Fibroblast of lung (primary cell): ENCODE measurements around the gene IL32. TPM values are rescaled to one million over a fixed set of nuclear protein-coding genes. Genes with fewer than 3 reads are reported as not detected.

Source experiments
- DNase-seq, 2 donors: peaks; one replicate each; pipeline versions ENCODE4 v3.0.0 to v3.0.0-alpha.2; 2010; ENCODE audit warnings: low read depth in 2 of 2
- H2AFZ ChIP-seq: 2 replicates; pipeline ENCODE4 v1.5.1; 2012; ENCODE audit warnings: low read length, control low read depth, inconsistent platforms
- H3K27ac ChIP-seq: 2 replicates; pipeline ENCODE4 v1.5.1; 2011; ENCODE audit warnings: low read length, control low read depth; ENCODE audit not compliant: insufficient read depth
- H3K27me3 ChIP-seq: 2 replicates; pipeline ENCODE4 v1.5.1; 2011; ENCODE audit warnings: mild to moderate bottlenecking, low read length; ENCODE audit not compliant: control insufficient read depth, insufficient read depth
- H3K36me3 ChIP-seq: 2 replicates; pipeline ENCODE4 v1.5.1; 2011; ENCODE audit warnings: low read length; ENCODE audit not compliant: control insufficient read depth, insufficient read depth
- H3K4me1 ChIP-seq: 2 replicates; pipeline ENCODE4 v1.5.1; 2011; ENCODE audit warnings: low read length; ENCODE audit not compliant: control insufficient read depth, insufficient read depth; ENCODE audit errors: extremely low read depth
- H3K4me2 ChIP-seq: 2 replicates; pipeline ENCODE4 v1.5.1; 2011; ENCODE audit warnings: low read length, control low read depth; ENCODE audit not compliant: insufficient read depth; ENCODE audit errors: extremely low read depth
- H3K4me3 ChIP-seq, 4 experiments: fragments of 200-600 bp in 1 of 4; sonication (generic) in 1 of 4; replicated peaks in 1 of 4; 2 replicates each; pipeline ENCODE4 v1.5.1; 2011 to 2016; ENCODE audit warnings: low read length in 4 of 4, low read depth in 3 of 4, mild to moderate bottlenecking in 3 of 4, control low read depth in 2 of 4, inconsistent platforms in 1 of 4, mixed read lengths in 1 of 4; ENCODE audit not compliant: insufficient read depth in 1 of 4; ENCODE audit errors: control extremely low read depth in 1 of 4
- H3K79me2 ChIP-seq: 2 replicates; pipeline ENCODE4 v1.5.1; 2012; ENCODE audit warnings: mild to moderate bottlenecking, low read length, inconsistent platforms; ENCODE audit not compliant: control insufficient read depth, insufficient read depth
- H3K9ac ChIP-seq: 2 replicates; pipeline ENCODE4 v1.5.1; 2011; ENCODE audit warnings: mild to moderate bottlenecking, low read length, control low read depth; ENCODE audit not compliant: insufficient read depth
- H3K9me3 ChIP-seq: 2 replicates; pipeline ENCODE4 v1.5.1; 2012; ENCODE audit warnings: low read depth, low read length; ENCODE audit not compliant: control insufficient read depth, insufficient read depth
- H4K20me1 ChIP-seq: 2 replicates; pipeline ENCODE4 v1.5.1; 2011; ENCODE audit warnings: low read length; ENCODE audit not compliant: control insufficient read depth, insufficient read depth; ENCODE audit errors: extremely low read depth
- EZH2 ChIP-seq: IDR thresholded peaks from 2 replicates; pipeline ENCODE4 v1.5.1; 2012; ENCODE audit warnings: low read length, control low read depth, mild to moderate bottlenecking; ENCODE audit errors: missing control alignments
- polyA plus RNA-seq, 2 donors: library from polyadenylated mRNA; depleted of rRNA in 1 of 2; stranded (reverse) in 1 of 2; unstranded in 1 of 2; fragments of >200 nt; gene quantifications; 2 replicates each; pipeline ENCODE4 v1.2.1, GENCODE V29; 2011 to 2012; ENCODE audit warnings: missing spikeins in 1 of 2
- total RNA-seq: library from RNA; depleted of rRNA; stranded (reverse); fragments of >200 nt; gene quantifications from 2 replicates; pipeline ENCODE4 v1.2.1, GENCODE V29; 2014
- TF ChIP-seq, protein P1 (sequence below), 2 donors: IDR thresholded peaks in 1 of 2; conservative IDR thresholded peaks in 1 of 2; 1 replicate in 1 of 2; 2 replicates in 1 of 2; pipeline ENCODE4 v1.5.1; 2011 to 2012; ENCODE audit warnings: low read length in 2 of 2, control low read depth in 1 of 2, inconsistent platforms in 1 of 2, low read depth in 1 of 2, mild to moderate bottlenecking in 1 of 2

The IL32 gene
- total and polyA plus RNA-seq, 2 donors (not counting 1 experiment from before 2014, with no cell fraction given): 4.1 to 5.1 TPM

DNA sequence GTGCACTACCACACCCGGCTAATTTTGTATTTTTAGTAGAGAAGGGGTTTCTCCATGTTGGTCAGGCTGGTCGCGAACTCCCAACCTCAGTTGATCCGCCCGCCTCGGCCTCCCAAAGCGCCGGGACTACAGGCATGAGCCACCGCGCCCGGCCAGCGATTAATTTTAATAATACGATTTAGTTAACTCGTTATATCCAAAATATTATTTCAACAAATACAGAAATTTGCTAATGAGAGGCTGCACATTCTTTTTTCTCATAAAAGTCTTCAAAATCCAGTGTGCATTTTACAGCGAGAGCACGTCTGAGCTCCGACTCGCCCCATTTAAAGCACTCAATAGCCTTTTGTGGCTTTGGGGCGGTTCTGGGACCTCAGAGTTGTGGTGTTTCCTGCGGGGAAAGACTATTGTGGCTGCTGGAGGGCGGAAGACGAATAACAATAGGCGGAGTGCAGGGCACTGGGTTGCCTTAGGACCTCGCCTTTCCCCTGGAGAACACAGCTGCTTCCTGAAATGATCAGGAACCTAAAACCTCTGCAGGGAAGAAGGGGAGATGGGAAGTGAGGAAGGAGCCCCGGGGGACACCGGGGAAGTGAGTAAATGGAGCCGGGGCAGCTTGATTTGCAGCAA lies 36.5 kb downstream of the IL32 start:
- peaks cover 12% of the 10 kb centered on the region for H3K27me3 ChIP-seq
- no peak overlapping the region for H3K9ac ChIP-seq
- H3K4me3 ChIP-seq: no peak overlapping the region
- peak overlapping the region; percentile 44 for H2AFZ ChIP-seq
- H3K36me3 ChIP-seq: no peaks in the 10 kb centered on the region
- no peaks in the 10 kb centered on the region for H4K20me1 ChIP-seq
- DNase-seq: no peak
- no peak overlapping the region for H3K4me2 ChIP-seq
- TF ChIP-seq EZH2: no peak
- TF ChIP-seq, protein P1, sequence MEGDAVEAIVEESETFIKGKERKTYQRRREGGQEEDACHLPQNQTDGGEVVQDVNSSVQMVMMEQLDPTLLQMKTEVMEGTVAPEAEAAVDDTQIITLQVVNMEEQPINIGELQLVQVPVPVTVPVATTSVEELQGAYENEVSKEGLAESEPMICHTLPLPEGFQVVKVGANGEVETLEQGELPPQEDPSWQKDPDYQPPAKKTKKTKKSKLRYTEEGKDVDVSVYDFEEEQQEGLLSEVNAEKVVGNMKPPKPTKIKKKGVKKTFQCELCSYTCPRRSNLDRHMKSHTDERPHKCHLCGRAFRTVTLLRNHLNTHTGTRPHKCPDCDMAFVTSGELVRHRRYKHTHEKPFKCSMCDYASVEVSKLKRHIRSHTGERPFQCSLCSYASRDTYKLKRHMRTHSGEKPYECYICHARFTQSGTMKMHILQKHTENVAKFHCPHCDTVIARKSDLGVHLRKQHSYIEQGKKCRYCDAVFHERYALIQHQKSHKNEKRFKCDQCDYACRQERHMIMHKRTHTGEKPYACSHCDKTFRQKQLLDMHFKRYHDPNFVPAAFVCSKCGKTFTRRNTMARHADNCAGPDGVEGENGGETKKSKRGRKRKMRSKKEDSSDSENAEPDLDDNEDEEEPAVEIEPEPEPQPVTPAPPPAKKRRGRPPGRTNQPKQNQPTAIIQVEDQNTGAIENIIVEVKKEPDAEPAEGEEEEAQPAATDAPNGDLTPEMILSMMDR (conservative IDR thresholded peaks at IDR 0.05 in 1 of 2, IDR thresholded peaks at IDR 0.05 in 1 of 2; ENCODE audit: low read depth in 1 of 2, low read length in 2 of 2): no peak
- no peaks in the 10 kb centered on the region for H3K79me2 ChIP-seq
- no peak overlapping the region for H3K27ac ChIP-seq
- H3K9me3 ChIP-seq: no peaks in the 10 kb centered on the region
- peaks cover 3% of the 10 kb centered on the region for H3K4me1 ChIP-seq

DNA sequence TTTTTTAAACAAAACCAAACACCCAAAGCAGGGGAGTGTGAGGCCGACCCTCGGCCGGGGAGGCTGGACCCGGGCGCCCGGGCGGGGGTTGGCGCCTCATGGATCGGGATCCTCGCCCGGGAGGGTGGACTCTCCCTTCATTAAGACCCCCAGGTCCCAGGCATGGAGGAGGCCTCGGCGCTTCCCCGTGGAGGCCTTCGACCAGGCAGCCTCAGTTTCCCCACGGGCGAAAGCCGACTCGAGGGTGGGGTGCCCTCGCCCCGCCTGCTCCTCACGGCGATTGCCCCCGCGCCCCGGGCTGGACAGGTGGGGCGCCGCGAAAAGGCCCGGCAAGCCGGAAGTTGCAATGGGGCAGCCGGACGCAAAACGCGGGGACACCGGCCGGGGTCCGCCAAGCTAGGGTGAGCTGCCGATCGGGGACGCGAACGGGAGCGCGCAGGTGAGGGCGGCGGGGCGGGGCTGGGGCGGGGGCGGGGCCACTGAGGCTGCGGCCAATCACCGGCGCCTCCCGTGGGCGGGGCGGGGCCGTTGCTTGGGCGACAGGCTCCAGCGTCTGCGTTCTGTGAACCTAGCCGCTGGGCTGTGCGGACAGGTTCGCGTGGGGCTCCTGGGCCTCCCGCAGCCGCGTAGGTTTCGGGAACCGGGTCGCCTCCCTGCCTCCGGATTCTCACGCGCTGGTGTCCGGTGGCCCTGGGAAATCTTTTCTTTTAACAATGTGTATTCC lies 40.9 kb downstream of the IL32 start:
- H3K4me2 ChIP-seq: peak overlapping the region; percentile 94
- no peaks in the 10 kb centered on the region for H3K79me2 ChIP-seq
- peak; percentile 85 to 90 for DNase-seq
- no peaks in the 10 kb centered on the region for H3K4me1 ChIP-seq
- no peaks in the 10 kb centered on the region for H3K9me3 ChIP-seq
- H3K36me3 ChIP-seq: no peaks in the 10 kb centered on the region
- H3K9ac ChIP-seq: peak overlapping the region; percentile 48
- peak overlapping the region; percentile 16 for H3K27ac ChIP-seq
- no peaks in the 10 kb centered on the region for H4K20me1 ChIP-seq
- no peaks in the 10 kb centered on the region for H3K27me3 ChIP-seq
- H3K4me3 ChIP-seq: peak overlapping the region; percentile 61 to 73 (median 65)
- H2AFZ ChIP-seq: peak overlapping the region; percentile 81
- TF ChIP-seq, protein P1 (conservative IDR thresholded peaks at IDR 0.05 in 1 of 2, IDR thresholded peaks at IDR 0.05 in 1 of 2; ENCODE audit: low read depth in 1 of 2, low read length in 2 of 2): no peak
- TF ChIP-seq EZH2: no peak

DNA sequence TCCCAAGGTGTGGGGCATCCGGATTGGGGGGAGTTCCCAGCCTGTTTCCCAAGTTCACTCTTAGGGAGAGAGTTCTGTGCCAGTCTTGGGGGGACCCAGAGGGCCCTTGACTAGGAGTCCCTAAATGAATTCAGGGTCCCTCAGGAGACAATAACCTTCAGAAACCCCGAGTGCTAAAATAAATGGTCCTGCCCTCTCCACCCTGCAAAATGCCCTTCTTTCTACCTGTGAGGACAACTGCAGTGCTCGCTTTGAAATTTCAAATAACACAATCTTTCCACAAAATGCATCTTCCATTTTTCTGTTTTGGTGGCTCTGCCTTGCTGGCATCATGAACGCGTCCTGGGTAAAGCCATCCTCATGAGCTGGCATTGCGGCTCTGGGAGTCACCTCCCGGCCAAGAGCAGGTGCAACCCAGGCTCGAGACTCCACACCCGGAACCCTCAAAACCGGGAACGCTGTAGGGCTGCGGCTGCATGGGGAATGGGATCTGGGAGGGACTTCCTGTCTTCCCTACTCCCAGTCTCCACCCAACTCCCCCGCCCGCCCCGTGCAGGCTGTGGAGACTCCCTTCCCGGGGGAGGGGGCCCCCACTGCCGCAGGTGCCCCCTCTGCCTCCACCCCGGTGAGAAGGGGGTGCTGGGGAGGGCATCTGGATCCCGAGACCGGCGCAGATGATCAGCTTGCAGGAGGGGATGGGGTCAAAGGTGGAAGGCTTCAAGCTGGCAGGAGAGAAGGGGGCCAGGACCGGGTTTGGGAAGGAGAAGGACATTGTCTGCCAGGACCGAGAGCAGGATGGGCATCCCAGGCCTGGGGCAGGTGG lies 46.8 kb downstream of the IL32 start, which contains the start of gene ZNF205:
ZNF205 (plus strand) TSS at position 529 of the 823 bp plus-strand sequence. CDS start 845 bp downstream, outside the sequence.
- Histone ChIP-seq H3K4me3 (peak within 1 kb of the TSS; percentile 70 to 97 (median 87)), H3K36me3 (peaks cover 5% of the 10 kb centered on the region)
- DNase-seq: peak; percentile 74 to 79

More for the DNA sequence above, 46.8 kb downstream of the IL32 start, which contains the start of gene ZNF205:
- H3K4me2 ChIP-seq: peak within 1 kb of the TSS; percentile 74
- peaks cover 3% of the 10 kb centered on the region for H3K79me2 ChIP-seq
- no peaks in the 10 kb centered on the region for H3K9me3 ChIP-seq
- H3K4me1 ChIP-seq: peaks cover 4% of the 10 kb centered on the region
- no peaks in the 10 kb centered on the region for H4K20me1 ChIP-seq
- H3K27me3 ChIP-seq: no peaks in the 10 kb centered on the region
- TF ChIP-seq, protein P1 (conservative IDR thresholded peaks at IDR 0.05 in 1 of 2, IDR thresholded peaks at IDR 0.05 in 1 of 2; ENCODE audit: low read depth in 1 of 2, low read length in 2 of 2): no peak
- TF ChIP-seq EZH2: no peak
- H3K9ac ChIP-seq: peak within 1 kb of the TSS; percentile 61
- H2AFZ ChIP-seq: peak within 1 kb of the TSS; percentile 74
- no peak within 1 kb of the TSS for H3K27ac ChIP-seq
